Activated naive CD4-positive, alpha-beta T cell treated with anti-CD3 and anti-CD28 coated beads for 36 hours (primary cell): Measurements from ENCODE around the gene KIAA1191. TPM values are rescaled to one million over a fixed set of nuclear protein-coding genes. Genes with fewer than 3 reads are reported as not detected.

Experiments used
- CTCF ChIA-PET: fragments of 350-600 bp; sonication (Branson Sonifier 250); formaldehyde crosslinking; loops from one replicate; lab custom pipeline; 2021; ENCODE audit warnings: antibody characterized with exemption; lab: Charles Lee
- DNase-seq: peaks from one replicate; pipeline ENCODE4 v3.0.0-alpha.2; 2020
- H3K27ac Mint-ChIP-seq: one replicate; pipeline ENCODE4 v1.8.0; 2021; ENCODE audit warnings: mild to moderate bottlenecking, mixed read lengths
- H3K27me3 Mint-ChIP-seq: one replicate; pipeline ENCODE4 v1.8.0; 2021; ENCODE audit warnings: low read depth, mixed read lengths
- H3K36me3 Mint-ChIP-seq: one replicate; pipeline ENCODE4 v1.8.0; 2021; ENCODE audit warnings: low read depth, mixed read lengths
- H3K4me1 Mint-ChIP-seq: one replicate; pipeline ENCODE4 v1.8.0; 2021; ENCODE audit warnings: low read depth, mixed read lengths
- H3K4me3 Mint-ChIP-seq: one replicate; pipeline ENCODE4 v1.8.0; 2021; ENCODE audit warnings: mild to moderate bottlenecking, moderate library complexity, mixed read lengths
- H3K9me3 Mint-ChIP-seq: one replicate; pipeline ENCODE4 v1.8.0; 2021; ENCODE audit warnings: mixed read lengths
- intact Hi-C: fragments of 100-400 bp; cut with micrococcal nuclease; formaldehyde crosslinking; loops from one replicate; pipeline ENCODE4 v1.15.1; 2023
- total RNA-seq, 2 experiments: library from RNA; stranded (reverse); gene quantifications; one replicate each; pipeline ENCODE4 v1.2.3, GENCODE V29; 2021

Gene KIAA1191
- total RNA-seq, 2 experiments from 2014 or later: 33.5 to 33.7 TPM

DNA sequence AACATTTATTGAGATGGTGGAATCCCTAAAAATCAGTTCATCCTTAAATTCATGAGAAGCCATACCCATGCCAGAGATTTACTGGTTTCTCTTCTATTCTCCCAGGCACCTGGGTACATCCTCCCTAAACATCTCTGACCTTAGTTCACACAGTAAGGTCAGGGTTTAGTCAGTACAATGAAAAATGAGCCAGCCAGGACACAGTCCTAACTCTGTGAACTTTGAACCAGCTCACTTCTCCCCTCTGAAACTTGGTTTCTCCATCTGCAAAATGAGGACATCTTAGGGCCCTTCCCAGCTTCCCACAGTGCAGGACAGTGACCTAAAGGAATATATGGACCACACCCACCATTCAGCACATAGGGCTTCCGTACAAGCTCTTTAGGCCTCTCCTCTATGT is 24.9 kb upstream of the KIAA1191 start:
- Mint-ChIP-seq H3K36me3 (peaks cover 67% of the 10 kb centered on the region), H3K27ac (no peak overlapping the region), H3K4me1 (peaks cover 33% of the 10 kb centered on the region), H3K4me3 (peak overlapping the region; percentile 100), H3K27me3 (no peaks in the 10 kb centered on the region), H3K9me3 (no peaks in the 10 kb centered on the region)
- intact Hi-C loops: loop anchor here (5.0 kb wide), 1 partner anchor 1041 kb away; the partner anchor contains the start of gene GRK6
- CTCF ChIA-PET: interaction anchor here (0.7 kb wide), 1 partner anchor 103 kb away, joined by 3 read pairs; no protein-coding TSS in a partner anchor
- DNase-seq: no peak

- DNase-seq: no peak
- no peaks in the 10 kb centered on the region for H3K27me3 Mint-ChIP-seq
- peaks cover 65% of the 10 kb centered on the region for H3K36me3 Mint-ChIP-seq
- peaks cover 31% of the 10 kb centered on the region for H3K4me1 Mint-ChIP-seq
- no peak overlapping the region for H3K27ac Mint-ChIP-seq
- intact Hi-C loops: loop anchor here (5.0 kb wide), 1 partner anchor 1042 kb away; the partner anchor contains the start of gene GRK6
- CTCF ChIA-PET: interaction anchor here (1.2 kb wide), 1 partner anchor 13 kb away, joined by 3 read pairs; no protein-coding TSS in a partner anchor
- H3K9me3 Mint-ChIP-seq: no peaks in the 10 kb centered on the region
- H3K4me3 Mint-ChIP-seq: no peak overlapping the region
Measured at GRCh38 chr5:176384991-176385390, 23.4 kb upstream of the KIAA1191 start.

DNA sequence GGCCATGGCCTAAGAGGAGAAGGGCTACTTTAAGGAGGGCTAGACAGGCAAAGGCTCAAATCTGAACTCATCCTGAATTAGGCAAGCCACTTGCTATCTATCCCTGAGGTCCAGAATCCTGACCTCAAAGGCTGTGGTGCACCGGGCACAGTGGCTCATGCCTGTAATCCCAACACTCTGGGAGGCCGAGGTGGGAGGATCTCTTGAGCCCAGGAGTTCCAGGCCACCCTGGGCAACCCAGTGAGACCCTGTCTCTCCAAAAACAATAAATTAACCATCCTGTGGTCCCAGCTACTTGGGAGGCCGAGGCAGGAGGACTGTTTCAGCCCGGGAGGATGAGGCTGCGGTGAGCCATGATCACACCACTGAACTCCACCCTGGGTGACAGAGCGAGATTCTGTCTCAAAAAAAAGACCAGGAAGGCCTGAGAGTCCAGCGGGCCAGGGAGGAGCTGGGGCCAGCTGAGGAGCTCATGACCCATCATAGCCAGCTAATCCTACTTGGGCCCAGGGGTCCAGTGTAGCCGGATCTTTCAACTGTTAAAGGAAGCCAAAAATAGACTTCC is 22.9 kb upstream of the KIAA1191 start:
- Mint-ChIP-seq H3K9me3 (no peaks in the 10 kb centered on the region), H3K27me3 (no peaks in the 10 kb centered on the region), H3K27ac (no peak overlapping the region), H3K36me3 (peaks cover 66% of the 10 kb centered on the region), H3K4me3 (no peak overlapping the region), H3K4me1 (peaks cover 26% of the 10 kb centered on the region)
- intact Hi-C loops: no loop called here
- DNase-seq: no peak
- CTCF ChIA-PET: no interaction called here

DNA sequence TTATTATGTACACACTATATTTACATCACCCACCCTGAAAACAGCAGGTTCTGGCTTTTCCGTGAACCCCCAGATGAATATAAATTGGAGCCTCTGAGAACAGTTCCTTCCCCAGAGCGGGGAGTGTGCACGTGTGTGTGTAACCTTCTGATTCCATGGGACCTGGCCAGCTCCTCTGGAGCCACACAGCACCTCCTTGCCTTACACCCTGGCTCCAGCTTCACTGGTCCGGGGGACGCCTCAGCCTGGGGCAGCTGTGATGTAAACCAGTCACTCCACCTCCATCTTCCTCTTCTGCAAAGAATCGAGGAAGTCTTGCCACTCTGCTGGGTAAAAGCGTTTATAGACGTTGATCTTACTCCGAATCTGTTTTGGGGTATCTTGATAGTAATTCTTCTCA is 22.4 kb upstream of the KIAA1191 start:
- Mint-ChIP-seq H3K4me1 (peaks cover 25% of the 10 kb centered on the region), H3K27ac (no peak overlapping the region), H3K4me3 (no peak overlapping the region), H3K27me3 (no peaks in the 10 kb centered on the region), H3K9me3 (no peaks in the 10 kb centered on the region), H3K36me3 (peaks cover 62% of the 10 kb centered on the region)
- DNase-seq: no peak
- intact Hi-C loops: no loop called here
- CTCF ChIA-PET: no interaction called here

DNA sequence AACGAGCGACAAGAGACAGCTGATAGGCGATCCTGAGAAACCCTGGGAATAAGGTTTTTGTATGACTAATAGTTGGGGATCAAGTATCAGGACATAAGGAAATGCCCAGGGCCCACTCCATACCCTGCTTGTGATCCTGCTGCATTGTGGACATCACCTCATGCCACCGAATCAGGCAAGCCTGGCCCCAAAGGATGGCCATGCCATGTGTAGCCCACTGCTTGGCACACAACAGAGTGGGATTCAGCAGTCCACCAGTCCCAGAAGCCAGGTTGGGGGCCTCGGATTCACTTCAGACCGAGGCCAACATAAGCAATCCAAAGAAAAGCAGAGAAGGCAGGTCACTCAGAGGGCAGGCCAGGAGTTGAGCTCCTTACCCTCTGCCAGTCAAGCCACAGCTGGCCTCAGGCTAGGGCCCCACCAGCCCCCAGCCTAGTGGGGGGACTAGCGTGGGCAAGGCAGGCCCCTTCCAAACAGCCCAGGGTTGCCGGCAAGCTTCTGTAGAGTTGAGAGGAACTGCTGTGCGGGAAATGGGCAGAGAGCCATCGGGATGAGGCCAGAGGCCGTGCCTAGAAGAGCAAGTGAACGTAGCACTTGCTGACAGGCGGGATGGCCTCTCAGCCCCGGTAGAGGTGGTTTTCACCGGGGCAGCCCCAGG is 21.8 kb upstream of the KIAA1191 start:
- no peaks in the 10 kb centered on the region for H3K9me3 Mint-ChIP-seq
- peaks cover 25% of the 10 kb centered on the region for H3K4me1 Mint-ChIP-seq
- H3K27me3 Mint-ChIP-seq: no peaks in the 10 kb centered on the region
- DNase-seq: no peak
- no peak overlapping the region for H3K4me3 Mint-ChIP-seq
- intact Hi-C loops: no loop called here
- no peak overlapping the region for H3K27ac Mint-ChIP-seq
- CTCF ChIA-PET: no interaction called here
- peaks cover 62% of the 10 kb centered on the region for H3K36me3 Mint-ChIP-seq

GRCh38 chr5:176382721-176383120 is 21.2 kb upstream of the KIAA1191 start:
- CTCF ChIA-PET: no interaction called here
- Mint-ChIP-seq H3K27ac (no peak overlapping the region), H3K4me1 (peaks cover 25% of the 10 kb centered on the region), H3K27me3 (no peaks in the 10 kb centered on the region), H3K4me3 (no peak overlapping the region), H3K9me3 (no peaks in the 10 kb centered on the region), H3K36me3 (peaks cover 57% of the 10 kb centered on the region)
- DNase-seq: no peak
- intact Hi-C loops: no loop called here

DNA sequence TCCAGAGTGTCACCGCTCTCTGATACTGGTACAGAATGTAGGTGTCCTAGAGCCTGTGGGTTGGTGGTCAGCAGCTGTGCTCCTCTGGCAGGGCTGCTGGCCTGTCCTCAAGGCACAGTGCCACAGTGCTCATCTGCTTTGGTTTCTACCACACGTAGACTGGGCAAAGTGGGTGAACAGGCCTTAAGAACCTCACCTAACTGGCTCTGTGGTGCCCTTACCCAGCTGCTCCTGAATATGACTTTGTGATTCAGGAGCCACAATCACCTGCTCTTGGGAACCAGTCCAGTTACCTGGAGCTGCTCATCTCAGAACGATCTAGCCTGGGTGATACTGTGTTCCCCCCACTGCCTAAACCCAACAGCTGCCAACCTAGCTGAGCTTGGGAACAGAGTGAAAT is 20.4 kb upstream of the KIAA1191 start:
- CTCF ChIA-PET: interaction anchor here (1.1 kb wide), 1 partner anchor 12 kb away, joined by 3 read pairs; no protein-coding TSS in a partner anchor
- intact Hi-C loops: no loop called here

DNA sequence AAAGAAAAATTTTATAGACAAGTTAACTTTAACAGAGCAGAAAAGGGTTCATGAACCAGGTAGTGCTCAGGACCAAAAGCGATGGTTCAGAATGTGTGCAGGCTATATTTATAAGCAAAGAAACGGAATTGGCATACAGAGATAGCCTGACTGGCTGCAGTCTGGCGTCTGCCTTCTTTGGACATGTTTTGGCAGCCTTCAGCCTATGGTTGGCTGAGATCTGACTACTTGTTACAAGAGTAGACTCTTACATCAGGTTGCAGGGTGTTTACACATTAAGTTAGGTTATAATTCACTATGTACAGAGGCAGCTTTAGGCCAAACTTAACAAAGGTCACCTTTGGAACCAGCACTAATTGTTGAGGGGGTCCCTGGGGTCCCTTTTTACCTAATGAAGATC is 19.9 kb upstream of the KIAA1191 start:
- Mint-ChIP-seq H3K27me3 (no peaks in the 10 kb centered on the region), H3K9me3 (no peaks in the 10 kb centered on the region), H3K4me3 (no peak overlapping the region), H3K4me1 (peaks cover 15% of the 10 kb centered on the region), H3K36me3 (peaks cover 47% of the 10 kb centered on the region), H3K27ac (no peak overlapping the region)
- no peak for DNase-seq
- CTCF ChIA-PET: interaction anchor here (1.1 kb wide), 1 partner anchor 11 kb away, joined by 3 read pairs; no protein-coding TSS in a partner anchor
- intact Hi-C loops: no loop called here

More for the DNA sequence above, 20.4 kb upstream of the KIAA1191 start:
- no peak overlapping the region for H3K27ac Mint-ChIP-seq
- H3K27me3 Mint-ChIP-seq: no peaks in the 10 kb centered on the region
- H3K9me3 Mint-ChIP-seq: no peaks in the 10 kb centered on the region
- no peak for DNase-seq
- H3K36me3 Mint-ChIP-seq: peaks cover 50% of the 10 kb centered on the region
- no peak overlapping the region for H3K4me3 Mint-ChIP-seq
- peaks cover 21% of the 10 kb centered on the region for H3K4me1 Mint-ChIP-seq

- H3K36me3 Mint-ChIP-seq: peaks cover 37% of the 10 kb centered on the region
- intact Hi-C loops: no loop called here
- CTCF ChIA-PET: no interaction called here
- H3K4me1 Mint-ChIP-seq: peaks cover 2% of the 10 kb centered on the region
- no peaks in the 10 kb centered on the region for H3K27me3 Mint-ChIP-seq
- H3K4me3 Mint-ChIP-seq: no peak overlapping the region
- no peaks in the 10 kb centered on the region for H3K9me3 Mint-ChIP-seq
- no peak overlapping the region for H3K27ac Mint-ChIP-seq
- no peak for DNase-seq
Measured at GRCh38 chr5:176379881-176380280, 18.3 kb upstream of the KIAA1191 start.

- no peak for DNase-seq
- H3K27me3 Mint-ChIP-seq: no peaks in the 10 kb centered on the region
- H3K4me1 Mint-ChIP-seq: no peaks in the 10 kb centered on the region
- peaks cover 6% of the 10 kb centered on the region for H3K36me3 Mint-ChIP-seq
- H3K9me3 Mint-ChIP-seq: no peaks in the 10 kb centered on the region
- intact Hi-C loops: no loop called here
- CTCF ChIA-PET: no interaction called here
- no peak overlapping the region for H3K4me3 Mint-ChIP-seq
- H3K27ac Mint-ChIP-seq: no peak overlapping the region
Measured at GRCh38 chr5:176373100-176373818, 11.7 kb upstream of the KIAA1191 start.

- Mint-ChIP-seq H3K4me1 (no peaks in the 10 kb centered on the region), H3K36me3 (peaks cover 8% of the 10 kb centered on the region), H3K27ac (no peak overlapping the region), H3K4me3 (no peak overlapping the region), H3K27me3 (no peaks in the 10 kb centered on the region), H3K9me3 (no peaks in the 10 kb centered on the region)
- no peak for DNase-seq
- intact Hi-C loops: no loop called here
- CTCF ChIA-PET: interaction anchor here (1.1 kb wide), 1 partner anchor 14 kb away, joined by 3 read pairs; no protein-coding TSS in a partner anchor
Measured at GRCh38 chr5:176371621-176372539, 10.3 kb upstream of the KIAA1191 start.
